Neural cell (in vitro differentiated cells): Measurements from ENCODE around the gene ZNF106. TPM values are rescaled to one million over a fixed set of nuclear protein-coding genes. Genes with fewer than 3 reads are reported as not detected.
A peak's percentile ranks its signal among the peaks of the same experiment; 100 is the strongest.

Experiments used
- H2AFZ ChIP-seq: fragments of 200-600, 300-800 bp; sonication (generic), shearing (Covaris generic); 2 replicates; pipeline ENCODE4 v1.6.0; 2014; ENCODE audit warnings: low read depth, mild to moderate bottlenecking, antibody characterized with exemption, low read length, moderate library complexity
- H3F3A ChIP-seq: fragments of 200-600 bp; shearing (Covaris generic); 2 replicates; pipeline ENCODE4 v1.6.1; 2016; ENCODE audit warnings: mild to moderate bottlenecking, moderate library complexity, mixed read lengths, antibody characterized with exemption, low read length; ENCODE audit not compliant: insufficient read depth, poor library complexity, severe bottlenecking
- H3K27ac ChIP-seq: fragments of 200-600, 300-800 bp; sonication (generic), shearing (Covaris generic); 2 replicates; pipeline ENCODE4 v1.5.1; 2014; ENCODE audit warnings: mild to moderate bottlenecking, low read length, moderate library complexity
- H3K27me3 ChIP-seq: fragments of 300-800, 200-600 bp; sonication (generic), shearing (Covaris generic); 2 replicates; pipeline ENCODE4 v1.6.0; 2014; ENCODE audit warnings: mild to moderate bottlenecking, low read depth, low read length, moderate library complexity; ENCODE audit not compliant: insufficient read depth
- H3K36me3 ChIP-seq: fragments of 300-800, 200-600 bp; sonication (generic), shearing (Covaris generic); 2 replicates; pipeline ENCODE4 v1.5.1; 2014; ENCODE audit warnings: mild to moderate bottlenecking, antibody characterized with exemption, low read length, moderate library complexity; ENCODE audit not compliant: insufficient read depth
- H3K4me2 ChIP-seq: fragments of 300-800, 200-600 bp; sonication (generic), shearing (Covaris generic); 2 replicates; pipeline ENCODE4 v1.6.0; 2014; ENCODE audit warnings: mild to moderate bottlenecking, low read length
- H3K4me3 ChIP-seq: fragments of 300-800, 200-600 bp; sonication (generic), shearing (Covaris generic); 2 replicates; pipeline ENCODE4 v1.5.1; 2014; ENCODE audit warnings: mild to moderate bottlenecking, low read length, moderate library complexity
- H3K79me2 ChIP-seq: fragments of 200-600 bp; shearing (Covaris generic); replicated peaks from 2 replicates; pipeline ENCODE4 v1.6.0; 2014; ENCODE audit warnings: mild to moderate bottlenecking, low read length, moderate library complexity; ENCODE audit not compliant: insufficient read depth
- H3K9ac ChIP-seq: fragments of 300-800, 200-600 bp; sonication (generic), shearing (Covaris generic); 2 replicates; pipeline ENCODE4 v1.6.1; 2016; ENCODE audit warnings: mild to moderate bottlenecking, low read length, mixed read lengths
- H3K9me2 ChIP-seq: fragments of 200-600 bp; shearing (Covaris generic); 2 replicates; pipeline ENCODE4 v1.6.1; 2016; ENCODE audit warnings: mild to moderate bottlenecking, low read length, mixed read lengths; ENCODE audit not compliant: insufficient read depth
- H3K9me3 ChIP-seq: fragments of 200-600, 300-800 bp; sonication (generic), shearing (Covaris generic); 2 replicates; pipeline ENCODE4 v1.6.1; 2016; ENCODE audit warnings: mild to moderate bottlenecking, mixed run types, low read length, moderate library complexity, mixed read lengths
- H4K20me1 ChIP-seq: fragments of 200-600 bp; shearing (Covaris generic); 2 replicates; pipeline ENCODE4 v1.6.1; 2016; ENCODE audit warnings: mild to moderate bottlenecking, mixed run types; ENCODE audit not compliant: insufficient read depth
- CTCF ChIP-seq: fragments of 450-650 bp; IDR thresholded peaks from 2 replicates; pipeline ENCODE4 v1.5.1; 2014; ENCODE audit warnings: antibody characterized with exemption, mild to moderate bottlenecking, moderate library complexity; ENCODE audit not compliant: poor library complexity, severe bottlenecking
- EP300 ChIP-seq: fragments of 450-650 bp; conservative IDR thresholded peaks from 2 replicates; pipeline ENCODE4 v1.6.1; 2014; ENCODE audit warnings: antibody characterized with exemption, mild to moderate bottlenecking, moderate library complexity; ENCODE audit not compliant: poor library complexity, severe bottlenecking
- EZH2 ChIP-seq: fragments of 200-600, 300-800 bp; shearing (Covaris generic), sonication (generic); IDR thresholded peaks from 2 replicates; pipeline ENCODE4 v1.6.1; 2014; ENCODE audit warnings: antibody characterized with exemption, low read length, borderline replicate concordance, mild to moderate bottlenecking; ENCODE audit not compliant: insufficient read depth, poor library complexity, severe bottlenecking
- MXI1 ChIP-seq: fragments of 450-650 bp; conservative IDR thresholded peaks from 2 replicates; pipeline ENCODE4 v1.6.1; 2014; ENCODE audit warnings: antibody characterized with exemption, mild to moderate bottlenecking; ENCODE audit not compliant: poor library complexity, severe bottlenecking
- POLR2AphosphoS5 ChIP-seq: IDR thresholded peaks from 2 replicates; pipeline ENCODE4 v1.6.1; 2012
- RAD21 ChIP-seq: fragments of 450-650 bp; conservative IDR thresholded peaks from 2 replicates; pipeline ENCODE4 v1.6.1; 2014; ENCODE audit warnings: antibody characterized with exemption, mild to moderate bottlenecking, moderate library complexity
- REST ChIP-seq: IDR thresholded peaks from 2 replicates; pipeline ENCODE4 v1.6.1; 2012; ENCODE audit warnings: borderline replicate concordance
- SMC3 ChIP-seq: fragments of 450-650 bp; conservative IDR thresholded peaks from 2 replicates; pipeline ENCODE4 v1.6.1; 2014; ENCODE audit warnings: antibody characterized with exemption, mild to moderate bottlenecking, moderate library complexity; ENCODE audit not compliant: poor library complexity
- TAF1 ChIP-seq: IDR thresholded peaks from 2 replicates; pipeline ENCODE4 v1.6.1; 2012; ENCODE audit warnings: low read depth
- polyA plus RNA-seq: library from polyadenylated mRNA; depleted of rRNA; stranded (reverse); fragments of >200 nt; gene quantifications from 2 replicates; pipeline ENCODE4 v1.2.3, GENCODE V29; 2014

The ZNF106 gene
- polyA plus RNA-seq, 1 donor from 2014 or later = 24.0 TPM

GRCh38 chr15:42498212-42499068 lies 7.5 kb upstream of the ZNF106 start:
- no peak overlapping the region for H3K27ac ChIP-seq
- H3K9me2 ChIP-seq = no peaks in the 10 kb centered on the region
- H3K79me2 ChIP-seq = peaks cover 6% of the 10 kb centered on the region
- H3K36me3 ChIP-seq = no peaks in the 10 kb centered on the region
- H3F3A ChIP-seq = no peaks in the 10 kb centered on the region
- H2AFZ ChIP-seq = no peak overlapping the region
- TF ChIP-seq EP300 (no peak), SMC3 (no peak), POLR2AphosphoS5 (no peak), CTCF (no peak), RAD21 (no peak), EZH2 (no peak), MXI1 (no peak), TAF1 (no peak)
- no peak overlapping the region for H3K4me2 ChIP-seq
- H3K9ac ChIP-seq = no peak overlapping the region
- H4K20me1 ChIP-seq = no peaks in the 10 kb centered on the region
- no peaks in the 10 kb centered on the region for H3K27me3 ChIP-seq
- no peak overlapping the region for H3K4me3 ChIP-seq
- H3K9me3 ChIP-seq = no peaks in the 10 kb centered on the region

GRCh38 chr15:42495361-42496212 lies 4.6 kb upstream of the ZNF106 start, which contains the start of gene SNAP23:
Gene SNAP23 (plus strand): TSS chr15:42495634. CDS start chr15:42511847, 16,213 bp downstream.
- TF ChIP-seq EZH2 (no peak), EP300 (no peak), REST (no peak), SMC3 (peak; percentile 23), RAD21 (no peak), TAF1 (no peak), POLR2AphosphoS5 (peak; percentile 39), CTCF (peak; percentile 14), MXI1 (peak; percentile 72)
- H3K4me3 ChIP-seq = peak within 1 kb of the TSS; percentile 85

More at GRCh38 chr15:42495361-42496212, 4.6 kb upstream of the ZNF106 start, which contains the start of gene SNAP23:
- Histone ChIP-seq H4K20me1 (no peaks in the 10 kb centered on the region), H3K4me2 (peak within 1 kb of the TSS; percentile 86), H3K36me3 (no peaks in the 10 kb centered on the region), H3K9me2 (no peaks in the 10 kb centered on the region), H3K9ac (peak within 1 kb of the TSS; percentile 55), H3K27ac (peak within 1 kb of the TSS; percentile 37), H3K79me2 (peaks cover 12% of the 10 kb centered on the region), H3F3A (peaks cover 5% of the 10 kb centered on the region), H3K27me3 (no peaks in the 10 kb centered on the region), H3K9me3 (no peaks in the 10 kb centered on the region), H2AFZ (peak within 1 kb of the TSS; percentile 73)
